Astrocyte (in vitro differentiated cells and primary cell): ENCODE data around the gene MRPL14. TPM values are rescaled to one million over a fixed set of nuclear protein-coding genes. Genes with fewer than 3 reads are reported as not detected.

Source experiments
- DNase-seq: peaks from one replicate; pipeline ENCODE4 v3.0.0-alpha.2; 2010; ENCODE audit warnings: low read depth
- FAIRE-seq: peaks from 2 replicates; lab custom pipeline; 2011; peaks lifted over from hg19 to GRCh38; lab: Jason Lieb, UNC
- H2AFZ ChIP-seq: 2 replicates; pipeline ENCODE4 v1.6.0; 2012; ENCODE audit warnings: low read depth, low read length, inconsistent platforms
- H3K27ac ChIP-seq: 2 replicates; pipeline ENCODE4 v1.5.1; 2011; ENCODE audit warnings: low read depth, low read length, inconsistent platforms
- H3K27me3 ChIP-seq: 2 replicates; pipeline ENCODE4 v1.6.0; 2011; ENCODE audit warnings: low read length, inconsistent platforms; ENCODE audit not compliant: insufficient read depth
- H3K36me3 ChIP-seq: 2 replicates; pipeline ENCODE4 v1.5.1; 2011; ENCODE audit warnings: low read length, inconsistent platforms; ENCODE audit not compliant: insufficient read depth
- H3K4me1 ChIP-seq: 2 replicates; pipeline ENCODE4 v1.5.1; 2011; ENCODE audit warnings: low read length, inconsistent platforms; ENCODE audit not compliant: insufficient read depth
- H3K4me2 ChIP-seq: 2 replicates; pipeline ENCODE4 v1.6.0; 2012; ENCODE audit warnings: low read length, inconsistent platforms
- H3K4me3 ChIP-seq: 2 replicates; pipeline ENCODE4 v1.5.1; 2011; ENCODE audit warnings: low read depth, mild to moderate bottlenecking, low read length, inconsistent platforms; ENCODE audit not compliant: insufficient read depth
- H3K79me2 ChIP-seq: 2 replicates; pipeline ENCODE4 v1.6.0; 2012; ENCODE audit warnings: mild to moderate bottlenecking, low read length, inconsistent platforms; ENCODE audit not compliant: insufficient read depth
- H3K9ac ChIP-seq: 2 replicates; pipeline ENCODE4 v1.6.0; 2012; ENCODE audit warnings: mild to moderate bottlenecking, low read length, inconsistent platforms
- H3K9me3 ChIP-seq: 2 replicates; pipeline ENCODE4 v1.5.1; 2012; ENCODE audit warnings: low read depth, mild to moderate bottlenecking, low read length, inconsistent platforms; ENCODE audit not compliant: insufficient read depth
- H4K20me1 ChIP-seq: 2 replicates; pipeline ENCODE4 v1.6.0; 2012; ENCODE audit warnings: low read length, inconsistent platforms; ENCODE audit not compliant: insufficient read depth
- H3K27ac Mint-ChIP-seq: one replicate; pipeline ENCODE4 v1.8.0; 2021; ENCODE audit warnings: mild to moderate bottlenecking, mixed read lengths; ENCODE audit not compliant: unreplicated experiment
- H3K27me3 Mint-ChIP-seq: one replicate; pipeline ENCODE4 v1.8.0; 2021; ENCODE audit warnings: low read depth, mixed read lengths; ENCODE audit not compliant: unreplicated experiment
- H3K36me3 Mint-ChIP-seq: one replicate; pipeline ENCODE4 v1.8.0; 2021; ENCODE audit warnings: low read depth, mixed read lengths; ENCODE audit not compliant: unreplicated experiment
- H3K4me1 Mint-ChIP-seq: one replicate; pipeline ENCODE4 v1.8.0; 2021; ENCODE audit warnings: low read depth, mixed read lengths; ENCODE audit not compliant: unreplicated experiment
- H3K4me3 Mint-ChIP-seq: one replicate; pipeline ENCODE4 v1.8.0; 2021; ENCODE audit warnings: mild to moderate bottlenecking, moderate library complexity, mixed read lengths; ENCODE audit not compliant: unreplicated experiment
- H3K9me3 Mint-ChIP-seq: one replicate; pipeline ENCODE4 v1.8.0; 2021; ENCODE audit warnings: mild to moderate bottlenecking, mixed read lengths; ENCODE audit not compliant: unreplicated experiment
- CTCF ChIP-seq: IDR thresholded peaks from 2 replicates; pipeline ENCODE4 v1.5.1; 2011; ENCODE audit warnings: low read depth, mild to moderate bottlenecking, inconsistent platforms, low read length, moderate library complexity; ENCODE audit not compliant: insufficient read depth
- EZH2 ChIP-seq: IDR thresholded peaks from 2 replicates; pipeline ENCODE4 v1.6.1; 2012; ENCODE audit warnings: mild to moderate bottlenecking, low read length, inconsistent platforms; ENCODE audit not compliant: insufficient read depth
- total RNA-seq: library from RNA; stranded (reverse); gene quantifications from 2 replicates; pipeline ENCODE4 v1.2.1, GENCODE V29; 2021

The MRPL14 gene
- total RNA-seq, 1 donor from 2014 or later = 56.1 TPM

GRCh38 chr6:44110005-44110676 is 17.1 kb downstream of the MRPL14 start:
- H3K9ac ChIP-seq = no peak overlapping the region
- peaks cover 52% of the 10 kb centered on the region for H3K36me3 Mint-ChIP-seq
- H3K4me1 ChIP-seq = peaks cover 1% of the 10 kb centered on the region
- peaks cover 32% of the 10 kb centered on the region for H3K4me1 Mint-ChIP-seq
- H3K36me3 ChIP-seq = peaks cover 38% of the 10 kb centered on the region
- no peaks in the 10 kb centered on the region for H3K27me3 Mint-ChIP-seq
- TF ChIP-seq EZH2 (no peak), CTCF (no peak)
- H3K4me3 ChIP-seq = no peak overlapping the region
- no peaks in the 10 kb centered on the region for H3K27me3 ChIP-seq
- no peaks in the 10 kb centered on the region for H3K9me3 Mint-ChIP-seq
- H4K20me1 ChIP-seq = peaks cover 65% of the 10 kb centered on the region
- H3K4me2 ChIP-seq = no peak overlapping the region
- no peak overlapping the region for H3K27ac ChIP-seq
- no peak overlapping the region for H2AFZ ChIP-seq
- peaks cover 47% of the 10 kb centered on the region for H3K79me2 ChIP-seq
- H3K9me3 ChIP-seq = no peaks in the 10 kb centered on the region
- DNase-seq = no peak
- no peak overlapping the region for H3K27ac Mint-ChIP-seq
- no peak for FAIRE-seq
- H3K4me3 Mint-ChIP-seq = no peak overlapping the region

DNA sequence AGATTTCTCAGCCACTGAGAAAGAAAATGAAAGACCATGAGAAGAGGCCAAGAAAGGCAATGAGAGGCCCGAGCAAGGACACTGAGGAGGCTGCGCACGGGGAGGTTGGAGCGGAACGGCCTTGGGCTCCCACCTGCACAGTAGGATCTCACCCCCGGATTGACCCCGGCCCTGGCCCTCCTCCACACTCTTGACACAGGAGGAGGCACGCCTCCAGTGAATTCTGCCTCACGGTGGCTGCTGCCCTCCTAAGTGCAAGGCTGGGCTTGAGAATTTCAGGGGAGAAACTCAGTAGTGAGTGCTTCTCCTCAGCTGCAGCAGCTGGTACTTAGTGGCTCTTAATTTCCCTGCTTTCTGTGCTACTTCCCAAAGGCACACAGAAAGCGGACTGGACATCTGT is 18.0 kb downstream of the MRPL14 start:
- H3K27me3 ChIP-seq = no peaks in the 10 kb centered on the region
- Mint-ChIP-seq H3K36me3 (peaks cover 58% of the 10 kb centered on the region), H3K4me3 (no peak overlapping the region), H3K27me3 (no peaks in the 10 kb centered on the region), H3K9me3 (no peaks in the 10 kb centered on the region), H3K4me1 (peaks cover 24% of the 10 kb centered on the region), H3K27ac (no peak overlapping the region)
- H3K9ac ChIP-seq = no peak overlapping the region
- peaks cover 37% of the 10 kb centered on the region for H3K36me3 ChIP-seq
- FAIRE-seq (no peak), DNase-seq (no peak)
- H4K20me1 ChIP-seq = peaks cover 72% of the 10 kb centered on the region
- H2AFZ ChIP-seq = no peak overlapping the region
- no peaks in the 10 kb centered on the region for H3K4me1 ChIP-seq
- TF ChIP-seq CTCF (no peak), EZH2 (no peak)
- no peak overlapping the region for H3K27ac ChIP-seq
- no peak overlapping the region for H3K4me2 ChIP-seq
- no peak overlapping the region for H3K4me3 ChIP-seq
- H3K79me2 ChIP-seq = peaks cover 40% of the 10 kb centered on the region
- no peaks in the 10 kb centered on the region for H3K9me3 ChIP-seq

- no peak overlapping the region for H3K4me3 ChIP-seq
- no peaks in the 10 kb centered on the region for H3K27me3 ChIP-seq
- H3K9ac ChIP-seq = no peak overlapping the region
- Mint-ChIP-seq H3K9me3 (no peaks in the 10 kb centered on the region), H3K27ac (no peak overlapping the region), H3K4me1 (peaks cover 19% of the 10 kb centered on the region), H3K4me3 (no peak overlapping the region), H3K36me3 (peaks cover 59% of the 10 kb centered on the region), H3K27me3 (no peaks in the 10 kb centered on the region)
- H3K79me2 ChIP-seq = peaks cover 36% of the 10 kb centered on the region
- H3K9me3 ChIP-seq = no peaks in the 10 kb centered on the region
- H4K20me1 ChIP-seq = peaks cover 72% of the 10 kb centered on the region
- H3K27ac ChIP-seq = no peak overlapping the region
- H3K4me2 ChIP-seq = no peak overlapping the region
- TF ChIP-seq CTCF (no peak), EZH2 (no peak)
- DNase-seq = no peak
- peaks cover 32% of the 10 kb centered on the region for H3K36me3 ChIP-seq
- no peak for FAIRE-seq
- no peak overlapping the region for H2AFZ ChIP-seq
- H3K4me1 ChIP-seq = no peaks in the 10 kb centered on the region
Observed at GRCh38 chr6:44108471-44108870, 18.8 kb downstream of the MRPL14 start.
